ENCODE results near the gene RASAL2. TPM values are rescaled to one million over a fixed set of nuclear protein-coding genes. Genes with fewer than 3 reads are reported as not detected.

Gene RASAL2
- total RNA-seq, 1 donor from 2014 or later, result not detected

- no peak overlapping the region for H3K4me3 Mint-ChIP-seq
- no peak for DNase-seq
- H3K36me3 Mint-ChIP-seq (ENCODE audit: low read depth), result no peaks in the 10 kb centered on the region
- no peaks in the 10 kb centered on the region for H3K9me3 Mint-ChIP-seq
- no peaks in the 10 kb centered on the region for H3K4me1 Mint-ChIP-seq
- H3K27me3 Mint-ChIP-seq, result no peaks in the 10 kb centered on the region
- intact Hi-C loops (cut with micrococcal nuclease), result no loop called here
- H3K27ac Mint-ChIP-seq, result no peak overlapping the region
Observed at GRCh38 chr1:178143730-178144690, 50.1 kb downstream of the RASAL2 start.

- H3K27ac Mint-ChIP-seq, result no peak overlapping the region
- no peak overlapping the region for H3K4me3 Mint-ChIP-seq
- no peaks in the 10 kb centered on the region for H3K27me3 Mint-ChIP-seq
- no peaks in the 10 kb centered on the region for H3K36me3 Mint-ChIP-seq (ENCODE audit: low read depth)
- no peak for DNase-seq
- intact Hi-C loops (cut with micrococcal nuclease), result no loop called here
- no peaks in the 10 kb centered on the region for H3K9me3 Mint-ChIP-seq
- H3K4me1 Mint-ChIP-seq, result no peaks in the 10 kb centered on the region
Observed at GRCh38 chr1:178145605-178146004, 51.7 kb downstream of the RASAL2 start.

GRCh38 chr1:178146436-178146835, 52.5 kb downstream of the RASAL2 start:
- no peak overlapping the region for H3K27ac Mint-ChIP-seq
- no peak overlapping the region for H3K4me3 Mint-ChIP-seq
- intact Hi-C loops (cut with micrococcal nuclease), result no loop called here
- H3K36me3 Mint-ChIP-seq (ENCODE audit: low read depth), result no peaks in the 10 kb centered on the region
- H3K9me3 Mint-ChIP-seq, result no peaks in the 10 kb centered on the region
- no peak for DNase-seq
- H3K27me3 Mint-ChIP-seq, result no peaks in the 10 kb centered on the region
- H3K4me1 Mint-ChIP-seq, result no peaks in the 10 kb centered on the region

- intact Hi-C loops (cut with micrococcal nuclease), result no loop called here
- no peak overlapping the region for H3K27ac Mint-ChIP-seq
- H3K9me3 Mint-ChIP-seq, result no peaks in the 10 kb centered on the region
- no peak overlapping the region for H3K4me3 Mint-ChIP-seq
- H3K36me3 Mint-ChIP-seq (ENCODE audit: low read depth), result no peaks in the 10 kb centered on the region
- no peaks in the 10 kb centered on the region for H3K4me1 Mint-ChIP-seq
- no peak for DNase-seq
- no peaks in the 10 kb centered on the region for H3K27me3 Mint-ChIP-seq
Observed at GRCh38 chr1:178150610-178151009, 56.7 kb downstream of the RASAL2 start.

- H3K36me3 Mint-ChIP-seq (ENCODE audit: low read depth), result no peaks in the 10 kb centered on the region
- H3K27me3 Mint-ChIP-seq, result no peaks in the 10 kb centered on the region
- intact Hi-C loops (cut with micrococcal nuclease), result no loop called here
- H3K4me3 Mint-ChIP-seq, result no peak overlapping the region
- no peaks in the 10 kb centered on the region for H3K9me3 Mint-ChIP-seq
- H3K27ac Mint-ChIP-seq, result no peak overlapping the region
- no peak for DNase-seq
- no peaks in the 10 kb centered on the region for H3K4me1 Mint-ChIP-seq
Observed at GRCh38 chr1:178151831-178152230, 57.9 kb downstream of the RASAL2 start.

- no peaks in the 10 kb centered on the region for H3K27me3 Mint-ChIP-seq
- intact Hi-C loops (cut with micrococcal nuclease), result no loop called here
- no peaks in the 10 kb centered on the region for H3K9me3 Mint-ChIP-seq
- no peak for DNase-seq
- no peak overlapping the region for H3K27ac Mint-ChIP-seq
- no peaks in the 10 kb centered on the region for H3K4me1 Mint-ChIP-seq
- no peaks in the 10 kb centered on the region for H3K36me3 Mint-ChIP-seq (ENCODE audit: low read depth)
- H3K4me3 Mint-ChIP-seq, result no peak overlapping the region
Observed at GRCh38 chr1:178155481-178156255, 61.8 kb downstream of the RASAL2 start.

GRCh38 chr1:178160736-178161475, 67.0 kb downstream of the RASAL2 start:
- H3K27ac Mint-ChIP-seq, result no peak overlapping the region
- no peaks in the 10 kb centered on the region for H3K4me1 Mint-ChIP-seq
- intact Hi-C loops (cut with micrococcal nuclease), result no loop called here

GRCh38 chr1:178161516-178161915, 67.6 kb downstream of the RASAL2 start:
- H3K27me3 Mint-ChIP-seq, result no peaks in the 10 kb centered on the region
- intact Hi-C loops (cut with micrococcal nuclease), result no loop called here
- no peaks in the 10 kb centered on the region for H3K9me3 Mint-ChIP-seq
- no peak for DNase-seq
- no peaks in the 10 kb centered on the region for H3K36me3 Mint-ChIP-seq (ENCODE audit: low read depth)
- H3K27ac Mint-ChIP-seq, result no peak overlapping the region
- no peaks in the 10 kb centered on the region for H3K4me1 Mint-ChIP-seq
- H3K4me3 Mint-ChIP-seq, result no peak overlapping the region

More at GRCh38 chr1:178160736-178161475, 67.0 kb downstream of the RASAL2 start:
- Mint-ChIP-seq H3K36me3 (ENCODE audit: low read depth) (no peaks in the 10 kb centered on the region), H3K9me3 (no peaks in the 10 kb centered on the region), H3K4me3 (no peak overlapping the region), H3K27me3 (no peaks in the 10 kb centered on the region)
- no peak for DNase-seq

GRCh38 chr1:178165196-178165595, 71.3 kb downstream of the RASAL2 start:
- Mint-ChIP-seq H3K27ac (no peak overlapping the region), H3K4me1 (no peaks in the 10 kb centered on the region), H3K36me3 (ENCODE audit: low read depth) (no peaks in the 10 kb centered on the region), H3K9me3 (no peaks in the 10 kb centered on the region), H3K4me3 (no peak overlapping the region), H3K27me3 (no peaks in the 10 kb centered on the region)
- intact Hi-C loops (cut with micrococcal nuclease), result no loop called here
- no peak for DNase-seq

- no peaks in the 10 kb centered on the region for H3K4me1 Mint-ChIP-seq
- no peak overlapping the region for H3K4me3 Mint-ChIP-seq
- DNase-seq, result no peak
- intact Hi-C loops (cut with micrococcal nuclease), result no loop called here
- H3K9me3 Mint-ChIP-seq, result no peaks in the 10 kb centered on the region
- H3K27ac Mint-ChIP-seq, result no peak overlapping the region
- no peaks in the 10 kb centered on the region for H3K27me3 Mint-ChIP-seq
- no peaks in the 10 kb centered on the region for H3K36me3 Mint-ChIP-seq (ENCODE audit: low read depth)
Observed at GRCh38 chr1:178166429-178167024, 72.6 kb downstream of the RASAL2 start.

GRCh38 chr1:178168536-178168935, 74.6 kb downstream of the RASAL2 start:
- H3K27ac Mint-ChIP-seq, result no peak overlapping the region
- intact Hi-C loops (cut with micrococcal nuclease), result no loop called here
- no peaks in the 10 kb centered on the region for H3K4me1 Mint-ChIP-seq
- no peak overlapping the region for H3K4me3 Mint-ChIP-seq
- H3K9me3 Mint-ChIP-seq, result no peaks in the 10 kb centered on the region
- no peaks in the 10 kb centered on the region for H3K27me3 Mint-ChIP-seq
- DNase-seq, result no peak
- H3K36me3 Mint-ChIP-seq (ENCODE audit: low read depth), result no peaks in the 10 kb centered on the region

GRCh38 chr1:178169649-178170048, 75.7 kb downstream of the RASAL2 start:
- Mint-ChIP-seq H3K4me1 (no peaks in the 10 kb centered on the region), H3K9me3 (no peaks in the 10 kb centered on the region), H3K36me3 (ENCODE audit: low read depth) (no peaks in the 10 kb centered on the region), H3K4me3 (no peak overlapping the region), H3K27me3 (no peaks in the 10 kb centered on the region), H3K27ac (no peak overlapping the region)
- DNase-seq, result no peak
- intact Hi-C loops (cut with micrococcal nuclease), result no loop called here

GRCh38 chr1:178172939-178173338, 79.0 kb downstream of the RASAL2 start:
- Mint-ChIP-seq H3K27me3 (no peaks in the 10 kb centered on the region), H3K36me3 (ENCODE audit: low read depth) (no peaks in the 10 kb centered on the region), H3K4me1 (no peaks in the 10 kb centered on the region), H3K9me3 (no peaks in the 10 kb centered on the region), H3K4me3 (no peak overlapping the region), H3K27ac (no peak overlapping the region)
- intact Hi-C loops (cut with micrococcal nuclease), result no loop called here
- no peak for DNase-seq

Data from activated CD4-positive, alpha-beta T cell treated with anti-CD3 and anti-CD28 coated beads, Interleukin-2, amount 10 ng/mL, durations not matched to agents 24 days and 14 days (primary cell).